ENCODE measurements around the gene MUC22.

MUC22 gene

DNA sequence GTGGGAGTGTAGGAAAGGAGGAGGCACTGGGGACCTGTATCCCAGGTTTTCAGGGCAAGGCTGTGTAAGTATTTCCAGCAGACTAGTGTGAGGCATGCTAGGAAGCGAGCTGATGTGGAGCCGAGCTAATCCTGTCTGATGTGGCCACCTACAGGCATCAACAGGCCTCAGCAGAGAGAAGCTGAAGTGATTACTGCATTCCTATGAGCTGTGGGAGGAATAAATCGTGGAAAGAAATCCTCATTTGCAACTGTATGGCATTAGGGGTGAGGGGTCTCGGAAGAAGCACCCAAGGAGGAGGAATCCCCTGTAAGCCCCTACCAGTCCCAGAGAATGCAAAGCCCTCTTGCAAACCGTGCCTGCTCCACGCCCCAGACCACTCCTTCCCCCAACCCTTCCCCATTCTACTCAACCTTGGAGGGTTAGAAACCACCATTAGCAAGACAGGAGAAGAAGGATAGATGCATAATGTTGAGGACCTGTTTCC lies 60.5 kb downstream of the MUC22 start:
- in situ Hi-C loops (cut with MboI; ENCODE audit: low sequenced_read_pairs), result loop anchor here (25.0 kb wide), 1 partner anchor 133 kb away; the partner anchor contains the start of genes MUCL3 and SFTA2

DNA sequence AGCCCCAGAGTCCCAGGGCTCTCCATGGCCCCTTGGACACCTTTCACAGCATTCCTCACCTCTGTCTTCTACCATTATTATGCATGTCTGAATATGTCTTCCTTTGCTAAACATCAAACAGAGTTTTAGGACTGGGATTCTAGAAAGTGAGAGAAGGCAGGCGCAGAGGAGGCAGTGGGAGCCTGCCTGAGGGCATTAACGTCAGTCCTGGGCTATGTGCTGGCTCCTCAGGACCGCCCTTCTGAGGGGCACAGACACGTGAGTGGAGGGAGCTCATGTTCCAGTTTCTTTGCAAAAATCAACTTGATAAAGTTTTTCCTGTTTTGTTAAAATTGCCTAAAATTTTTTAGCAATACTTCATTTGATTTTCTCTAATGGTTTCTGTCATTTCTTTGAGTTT lies 64.1 kb downstream of the MUC22 start:
- in situ Hi-C loops (cut with MboI; ENCODE audit: low sequenced_read_pairs), result loop anchor here (25.0 kb wide), 1 partner anchor 137 kb away; the partner anchor contains the start of genes MUCL3 and SFTA2

DNA sequence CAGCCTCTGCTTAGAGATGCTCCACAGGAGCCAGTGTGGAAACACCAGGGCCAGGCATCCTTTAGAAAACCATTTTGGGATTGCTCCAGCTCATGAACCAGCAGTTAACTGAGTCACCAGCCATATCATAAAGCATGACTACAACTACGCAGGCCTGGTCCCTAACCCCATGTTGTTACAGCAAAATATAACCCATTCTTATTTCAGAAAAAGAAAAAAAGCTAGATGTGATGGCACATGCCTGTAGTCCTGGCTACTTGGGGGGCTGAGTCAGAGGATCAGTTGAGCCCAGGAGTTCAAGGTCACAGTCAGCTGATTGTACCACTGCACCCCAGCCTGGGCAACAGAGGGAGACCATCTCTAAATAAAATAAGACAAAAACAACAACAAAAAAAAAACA lies 65.3 kb downstream of the MUC22 start:
- in situ Hi-C loops (cut with MboI; ENCODE audit: low sequenced_read_pairs), result no loop called here

DNA sequence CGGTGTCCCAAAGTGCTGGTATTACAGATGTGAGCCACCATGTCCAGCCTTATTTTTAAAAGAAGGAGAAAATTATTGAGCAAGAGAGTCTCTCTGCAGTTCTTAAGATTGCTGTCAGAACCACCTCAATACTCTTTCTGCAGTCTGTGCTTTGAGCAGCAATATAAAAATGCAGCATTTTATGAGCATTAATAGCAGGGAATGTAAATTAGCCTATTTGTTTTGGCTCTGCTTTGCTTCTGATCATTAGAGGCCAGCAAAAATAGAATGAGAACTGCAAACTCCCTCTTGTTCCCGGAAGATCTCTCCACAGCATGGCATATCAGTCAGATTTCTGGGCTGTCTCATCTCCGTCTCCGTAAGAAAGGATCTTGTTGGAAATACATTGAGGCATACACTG lies 66.3 kb downstream of the MUC22 start:
- in situ Hi-C loops (cut with MboI; ENCODE audit: low sequenced_read_pairs), result no loop called here

DNA sequence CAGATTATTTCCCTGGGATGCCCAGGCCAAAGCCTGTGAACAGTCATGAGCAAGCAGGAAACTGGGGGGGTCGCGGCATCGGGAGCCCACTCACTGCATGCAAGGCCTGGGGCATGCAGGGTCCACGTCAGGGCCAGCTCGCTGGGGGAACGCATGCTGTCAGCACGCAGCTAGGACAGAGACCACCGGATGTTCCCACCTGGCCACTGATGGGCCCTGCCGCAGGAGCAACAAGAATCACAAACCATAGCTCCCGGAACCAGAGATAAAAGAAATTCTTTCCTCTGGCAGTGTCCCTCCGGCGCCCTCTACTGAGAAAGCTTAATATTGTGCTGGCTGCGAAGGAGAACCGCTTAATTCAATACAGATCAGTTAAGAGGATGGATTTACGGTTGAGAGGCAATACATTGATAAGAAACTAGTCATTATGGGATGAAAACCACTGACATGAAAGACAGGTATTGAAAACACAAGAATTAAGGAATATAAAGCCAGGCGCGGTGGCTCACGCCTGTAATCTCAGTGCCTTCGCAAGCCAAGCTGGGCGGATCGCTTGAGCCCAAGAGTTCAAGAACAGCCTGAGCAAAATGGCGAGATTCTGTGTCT lies 69.5 kb downstream of the MUC22 start:
- in situ Hi-C loops (cut with MboI; ENCODE audit: low sequenced_read_pairs), result no loop called here

DNA sequence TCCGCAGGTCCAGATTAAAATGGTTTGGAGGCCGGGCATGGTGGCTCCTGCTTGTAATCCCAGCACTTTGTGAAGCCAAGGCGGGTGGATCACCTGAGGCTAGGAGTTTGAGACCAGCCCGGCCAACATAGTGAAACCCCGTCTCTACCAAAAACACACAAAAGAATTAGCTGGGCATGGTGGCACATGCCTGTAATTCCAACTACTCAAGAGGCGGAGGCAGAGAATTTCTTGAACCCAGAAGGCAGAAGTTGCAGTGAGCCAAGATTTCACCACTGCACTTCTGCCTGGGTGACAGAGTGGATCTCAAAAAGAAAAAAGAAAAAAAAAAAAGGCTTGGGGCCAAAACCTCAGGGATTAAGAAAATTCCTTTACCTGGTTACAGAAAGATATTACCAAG lies 71.6 kb downstream of the MUC22 start:
- in situ Hi-C loops (cut with MboI; ENCODE audit: low sequenced_read_pairs), result no loop called here

DNA sequence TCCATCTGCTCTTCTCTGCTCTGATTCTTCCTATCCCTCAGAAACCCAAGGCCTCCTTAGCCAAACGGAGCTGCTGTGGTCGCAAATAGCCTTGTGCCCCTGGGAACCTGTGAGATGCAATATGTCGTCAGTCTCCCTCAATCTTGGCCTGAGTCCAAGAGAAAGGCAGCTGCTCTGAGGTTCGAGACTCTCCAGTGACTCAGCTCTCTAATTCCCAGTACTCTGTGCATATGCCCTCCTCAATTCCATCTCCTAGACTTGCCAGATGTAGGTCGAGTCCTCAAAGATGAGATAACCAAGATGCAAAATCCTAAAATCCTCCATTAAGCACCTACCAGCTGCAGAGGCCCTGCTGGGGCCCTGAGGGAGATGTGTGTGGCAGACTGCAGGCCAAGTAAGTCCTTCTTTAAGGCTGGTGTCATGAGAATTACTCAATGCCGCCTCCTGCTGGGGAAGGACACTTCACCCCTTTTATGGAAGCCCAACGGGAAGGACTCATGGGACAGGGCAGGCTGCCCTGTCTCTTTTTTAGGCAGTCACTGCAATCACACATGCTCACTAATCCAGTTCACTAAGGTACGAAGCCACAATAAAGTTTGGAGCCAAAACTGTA lies 73.6 kb downstream of the MUC22 start:
- in situ Hi-C loops (cut with MboI; ENCODE audit: low sequenced_read_pairs), result no loop called here

Measured in hTERT RPE-1 (cell line).